Activated CD8-positive, alpha-beta T cell treated with anti-CD3 and anti-CD28 coated beads, Interleukin-2, amount 10 ng/mL, durations not matched to agents 7 days and 5 days (primary cell): Measurements from ENCODE around the gene ZNF275. TPM values are rescaled to one million over a fixed set of nuclear protein-coding genes. Genes with fewer than 3 reads are reported as not detected.
"Not testable (repeated sequence)": the region's sequence is repeated elsewhere in the genome, so short reads cannot be mapped to it uniquely, and the experiment has no call there.

Experiments used
- ATAC-seq: fragments of 150-1000 bp; cut with Tn5 transposase; one replicate; pipeline ENCODE4 v1.10.0; 2021; ENCODE audit warnings: moderate library complexity
- CTCF ChIA-PET: fragments of 350-600 bp; sonication (Branson Sonifier 250); formaldehyde crosslinking; loops from one replicate; lab custom pipeline; 2021; ENCODE audit warnings: antibody characterized with exemption; lab: Charles Lee
- POLR2A ChIA-PET: fragments of 350-600 bp; sonication (Branson Sonifier 250); formaldehyde crosslinking; loops from one replicate; lab custom pipeline; 2021; ENCODE audit warnings: antibody characterized with exemption; lab: Charles Lee
- DNase-seq: peaks from one replicate; pipeline ENCODE4 v3.0.0-alpha.2; 2020
- H3K27ac Mint-ChIP-seq: one replicate; pipeline ENCODE4 v1.8.0; 2021; ENCODE audit warnings: mild to moderate bottlenecking, mixed read lengths
- H3K27me3 Mint-ChIP-seq: one replicate; pipeline ENCODE4 v1.8.0; 2021; ENCODE audit warnings: low read depth, mixed read lengths
- H3K36me3 Mint-ChIP-seq: one replicate; pipeline ENCODE4 v1.8.0; 2021; ENCODE audit warnings: low read depth, mixed read lengths
- H3K4me1 Mint-ChIP-seq: one replicate; pipeline ENCODE4 v1.8.0; 2021; ENCODE audit warnings: low read depth, mixed read lengths
- H3K4me3 Mint-ChIP-seq: one replicate; pipeline ENCODE4 v1.8.0; 2021; ENCODE audit warnings: mild to moderate bottlenecking, mixed read lengths
- H3K9me3 Mint-ChIP-seq: one replicate; pipeline ENCODE4 v1.8.0; 2022; ENCODE audit warnings: mixed read lengths; ENCODE audit not compliant: insufficient read depth
- total RNA-seq, 2 experiments: library from RNA; stranded (reverse); gene quantifications; one replicate each; pipeline ENCODE4 v1.2.3, GENCODE V29; 2021

Gene ZNF275
- 10 to 100 TPM; 20.8 to 22.3 TPM for total RNA-seq

DNA sequence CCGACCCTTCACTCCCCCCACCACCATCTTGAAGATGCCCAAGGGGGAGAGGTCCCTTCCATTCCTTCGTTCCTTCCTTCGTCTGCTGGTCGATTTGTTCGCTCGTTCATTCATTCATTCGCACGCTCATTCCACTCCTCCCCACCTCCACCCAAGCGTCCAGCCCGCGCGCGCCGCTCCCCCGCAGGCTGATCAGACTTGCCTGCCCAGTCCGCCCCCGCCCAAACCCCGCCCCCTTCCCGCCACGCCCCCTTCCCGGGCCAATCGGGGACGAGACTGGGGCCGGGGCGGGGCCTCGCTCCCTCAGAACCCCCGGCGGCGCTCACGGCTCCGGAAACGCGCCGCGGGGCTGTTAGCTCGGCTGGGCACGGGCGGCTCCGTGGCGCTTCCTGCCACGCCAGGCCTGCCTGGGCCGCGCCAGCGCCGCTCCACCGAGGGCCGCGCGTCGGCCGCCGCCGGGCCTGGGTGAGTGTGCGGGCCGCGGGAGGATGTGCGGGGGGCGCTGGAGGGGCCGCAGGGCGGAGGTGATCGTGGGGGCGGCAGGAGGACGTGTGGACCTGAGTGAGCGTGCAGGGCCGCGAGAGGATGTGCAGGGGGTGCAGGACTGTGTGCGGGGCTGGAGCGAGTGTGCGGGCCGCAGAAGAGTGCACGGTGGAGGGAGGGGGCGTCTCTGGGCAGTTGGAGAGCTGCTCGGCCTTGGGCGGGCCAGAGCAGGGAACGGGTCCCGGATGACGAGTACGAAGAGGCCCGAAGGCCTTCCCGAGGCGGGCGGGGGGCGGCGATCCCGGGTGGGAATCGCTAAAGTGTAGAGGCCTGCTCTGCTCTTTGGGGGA is at the start of gene ZNF275:
ZNF275 (plus strand) TSS at position 333 of the 833 bp plus-strand sequence. CDS start 2,527 bp downstream, outside the sequence.
- peak; percentile 82 for DNase-seq
- ATAC-seq: peak; percentile 99
- H3K4me3 Mint-ChIP-seq: peak within 1 kb of the TSS; percentile 86
- peaks cover 44% of the 10 kb centered on the region for H3K4me1 Mint-ChIP-seq
- H3K9me3 Mint-ChIP-seq: no peaks in the 10 kb centered on the region
- ChIA-PET CTCF (interaction anchor here (1.1 to 1.5 kb wide), 2 partner anchors 9 to 302 kb away, joined by 3 to 5 read pairs; no protein-coding TSS in a partner anchor), POLR2A (interaction anchor here (0.5 to 2.2 kb wide), 2 partner anchors 10 to 1338 kb away, joined by 4 to 25 read pairs; no protein-coding TSS in a partner anchor)
- H3K27ac Mint-ChIP-seq: peak within 1 kb of the TSS; percentile 89
- peaks cover 31% of the 10 kb centered on the region for H3K36me3 Mint-ChIP-seq
- peaks cover 9% of the 10 kb centered on the region for H3K27me3 Mint-ChIP-seq

DNA sequence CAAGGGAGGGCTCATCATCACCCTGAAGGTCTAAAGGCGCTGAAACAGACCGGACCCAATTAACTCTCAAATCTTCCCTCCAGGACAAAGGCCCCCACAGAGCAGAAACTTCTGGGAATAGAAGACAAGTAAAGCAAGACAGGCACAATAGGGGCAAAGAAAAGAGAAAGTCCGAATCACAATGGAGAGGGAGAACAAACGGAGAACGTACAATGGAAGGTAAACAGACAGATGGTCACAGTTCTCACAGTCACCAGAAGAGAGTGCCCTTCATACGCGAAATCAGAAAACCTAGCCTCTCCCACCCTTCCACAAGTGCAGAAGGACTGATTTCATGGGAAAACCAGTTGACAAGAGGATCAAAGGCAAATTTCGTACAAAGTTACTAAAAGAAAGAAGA is 48.3 kb upstream of the ZNF275 start:
- H3K9me3 Mint-ChIP-seq, POLR2A ChIA-PET, CTCF ChIA-PET, ATAC-seq, DNase-seq, H3K27ac Mint-ChIP-seq, H3K36me3 Mint-ChIP-seq, H3K27me3 Mint-ChIP-seq, H3K4me3 Mint-ChIP-seq, H3K4me1 Mint-ChIP-seq: not testable (repeated sequence)

- ATAC-seq, CTCF ChIA-PET, DNase-seq, H3K27ac Mint-ChIP-seq, H3K9me3 Mint-ChIP-seq, H3K4me1 Mint-ChIP-seq, H3K36me3 Mint-ChIP-seq, H3K27me3 Mint-ChIP-seq, POLR2A ChIA-PET, H3K4me3 Mint-ChIP-seq: not testable (repeated sequence)
Observed at GRCh38 chrX:153288807-153289206, 45.1 kb upstream of the ZNF275 start.

- POLR2A ChIA-PET, CTCF ChIA-PET, H3K36me3 Mint-ChIP-seq, H3K4me3 Mint-ChIP-seq, DNase-seq, H3K9me3 Mint-ChIP-seq: not testable (repeated sequence)
- peaks cover 12% of the 10 kb centered on the region for H3K4me1 Mint-ChIP-seq
- peak; percentile 27 for ATAC-seq
- peak overlapping the region; percentile 86 for H3K27ac Mint-ChIP-seq
- H3K27me3 Mint-ChIP-seq: peaks cover 12% of the 10 kb centered on the region
Observed at GRCh38 chrX:153293485-153294071, 40.4 kb upstream of the ZNF275 start.

GRCh38 chrX:153297376-153297775 is 36.6 kb upstream of the ZNF275 start:
- Mint-ChIP-seq H3K4me1 (peaks cover 12% of the 10 kb centered on the region), H3K36me3 (no peaks in the 10 kb centered on the region), H3K27me3 (peaks cover 25% of the 10 kb centered on the region), H3K4me3 (no peak overlapping the region), H3K27ac (no peak overlapping the region), H3K9me3 (no peaks in the 10 kb centered on the region)
- ChIA-PET POLR2A (no interaction called here), CTCF (no interaction called here)
- no peak for ATAC-seq
- DNase-seq: no peak

DNA sequence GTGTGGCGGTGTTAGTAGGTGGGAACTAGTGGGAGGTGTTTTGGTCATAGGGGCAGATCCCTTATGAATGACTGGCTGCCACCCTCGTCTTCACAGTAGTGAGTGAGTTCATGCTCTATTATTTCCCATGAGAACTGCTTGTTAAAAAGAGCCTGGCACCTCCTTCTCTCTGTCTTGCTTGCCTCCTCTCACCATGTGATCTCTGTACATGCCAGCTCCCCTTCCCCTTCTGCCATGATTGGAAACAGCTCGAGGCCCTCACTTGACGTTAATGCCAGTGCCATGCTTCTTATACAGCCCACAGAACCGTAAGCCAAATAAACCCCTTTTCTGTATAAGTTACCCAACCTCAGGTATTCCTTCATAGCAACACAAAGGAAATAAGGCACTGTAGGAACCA is 34.1 kb upstream of the ZNF275 start:
- CTCF ChIA-PET: no interaction called here
- H3K27ac Mint-ChIP-seq: no peak overlapping the region
- no peak for DNase-seq
- ATAC-seq: no peak
- POLR2A ChIA-PET: no interaction called here
- H3K4me1 Mint-ChIP-seq: peaks cover 7% of the 10 kb centered on the region
- H3K27me3 Mint-ChIP-seq: peaks cover 35% of the 10 kb centered on the region
- no peak overlapping the region for H3K4me3 Mint-ChIP-seq
- no peaks in the 10 kb centered on the region for H3K9me3 Mint-ChIP-seq
- H3K36me3 Mint-ChIP-seq: no peaks in the 10 kb centered on the region

DNA sequence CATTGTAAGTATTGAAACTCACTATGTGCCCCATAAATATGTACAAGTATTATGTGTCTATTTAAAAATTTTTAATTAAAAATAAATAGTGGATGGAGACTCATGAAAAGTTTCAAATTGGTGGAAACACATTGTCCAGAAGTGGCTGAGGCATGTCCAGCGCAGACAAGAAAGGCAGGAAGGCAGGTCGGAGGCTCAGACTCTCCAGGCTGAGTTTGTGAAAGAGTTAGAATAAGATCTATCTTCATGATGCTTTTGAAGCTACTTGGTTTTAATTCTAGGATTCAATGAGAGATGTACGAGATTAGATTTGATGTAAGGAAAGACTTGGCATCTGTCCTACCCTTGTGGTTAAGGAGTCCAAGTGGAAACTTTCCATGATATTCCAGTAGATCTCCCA is 32.2 kb upstream of the ZNF275 start:
- Mint-ChIP-seq H3K27ac (no peak overlapping the region), H3K27me3 (peaks cover 38% of the 10 kb centered on the region)

DNA sequence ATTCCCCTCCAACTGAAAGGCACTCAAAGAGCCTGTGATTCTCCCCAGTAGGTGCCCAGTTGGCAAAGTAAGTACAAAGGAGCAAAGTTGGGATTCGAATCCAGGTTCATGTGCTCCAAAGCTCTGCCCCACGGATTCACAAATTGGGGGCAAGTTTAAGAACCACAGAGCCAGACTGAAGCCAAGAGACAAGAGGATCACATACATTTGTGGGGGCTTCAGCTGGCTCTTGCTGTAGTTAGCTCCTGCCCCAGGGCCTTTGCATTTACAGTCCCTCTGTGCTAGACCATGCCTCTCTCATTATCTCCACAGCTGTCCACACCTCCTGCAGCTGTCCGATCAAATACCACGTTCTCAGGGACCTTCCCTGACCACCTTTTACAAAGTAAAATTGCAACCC is 31.2 kb upstream of the ZNF275 start:
- POLR2A ChIA-PET: no interaction called here
- CTCF ChIA-PET: no interaction called here
- H3K36me3 Mint-ChIP-seq: no peaks in the 10 kb centered on the region
- no peak for ATAC-seq
- peaks cover 7% of the 10 kb centered on the region for H3K4me1 Mint-ChIP-seq
- no peak for DNase-seq
- H3K4me3 Mint-ChIP-seq: no peak overlapping the region
- H3K27ac Mint-ChIP-seq: no peak overlapping the region
- peaks cover 36% of the 10 kb centered on the region for H3K27me3 Mint-ChIP-seq
- H3K9me3 Mint-ChIP-seq: no peaks in the 10 kb centered on the region

More for the DNA sequence above, 32.2 kb upstream of the ZNF275 start:
- no peaks in the 10 kb centered on the region for H3K36me3 Mint-ChIP-seq
- DNase-seq (no peak), ATAC-seq (no peak)
- ChIA-PET CTCF (no interaction called here), POLR2A (no interaction called here)
- H3K9me3 Mint-ChIP-seq: no peaks in the 10 kb centered on the region
- peaks cover 7% of the 10 kb centered on the region for H3K4me1 Mint-ChIP-seq
- no peak overlapping the region for H3K4me3 Mint-ChIP-seq

DNA sequence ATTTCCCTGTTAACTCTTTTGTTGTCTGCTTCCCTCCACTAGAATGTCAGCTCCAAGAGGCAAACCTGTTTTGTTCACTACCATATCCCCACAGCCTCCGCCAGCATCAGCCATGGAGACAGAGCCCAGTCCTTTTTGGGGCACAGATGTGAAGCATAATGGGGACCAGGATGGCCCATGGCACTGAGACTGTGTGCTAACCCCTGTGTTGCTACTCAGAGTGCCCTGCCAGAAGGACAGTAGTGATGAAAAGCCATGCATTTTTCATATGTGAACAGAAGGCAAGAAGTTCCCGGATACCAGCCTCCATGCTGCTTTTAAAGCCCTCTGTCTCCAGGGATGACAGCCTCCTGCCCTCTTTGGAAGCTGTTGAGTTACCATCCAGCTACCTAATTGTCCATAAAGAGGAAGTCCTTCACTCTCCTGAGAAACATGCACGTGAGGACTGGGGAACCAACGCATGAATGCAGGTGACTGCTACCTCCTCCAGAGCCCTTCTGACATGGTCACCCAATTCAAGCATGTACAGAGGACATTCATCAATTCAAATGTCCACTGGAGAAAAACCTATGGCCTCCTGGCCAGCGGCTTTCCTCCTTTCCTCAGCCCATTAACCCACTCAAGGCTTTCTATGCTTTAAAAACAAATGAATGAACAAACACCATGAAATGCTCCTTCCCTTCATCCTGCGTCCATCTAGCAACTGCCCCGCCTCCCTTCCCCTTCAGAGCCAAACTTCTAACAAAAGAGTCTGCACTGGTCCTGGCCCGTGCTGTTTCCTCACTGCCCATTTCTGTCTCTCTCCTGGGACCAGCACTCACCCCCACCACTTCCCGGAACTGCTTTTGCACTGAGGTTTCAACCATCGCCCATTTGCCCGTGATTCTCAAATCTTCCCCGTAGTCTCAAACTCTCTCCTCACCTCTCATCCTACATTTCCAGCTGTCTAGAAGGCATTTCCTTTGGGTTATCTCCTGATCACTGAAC is 30.4 kb upstream of the ZNF275 start:
- Mint-ChIP-seq H3K27ac (no peak overlapping the region), H3K27me3 (peaks cover 30% of the 10 kb centered on the region), H3K4me1 (peaks cover 7% of the 10 kb centered on the region), H3K4me3 (no peak overlapping the region), H3K36me3 (no peaks in the 10 kb centered on the region), H3K9me3 (no peaks in the 10 kb centered on the region)
- POLR2A ChIA-PET: no interaction called here
- CTCF ChIA-PET: no interaction called here
- ATAC-seq (no peak), DNase-seq (no peak)

- H3K36me3 Mint-ChIP-seq: no peaks in the 10 kb centered on the region
- peaks cover 7% of the 10 kb centered on the region for H3K4me1 Mint-ChIP-seq
- no peak for ATAC-seq
- DNase-seq: no peak
- ChIA-PET CTCF (no interaction called here), POLR2A (no interaction called here)
- H3K27ac Mint-ChIP-seq: no peak overlapping the region
- H3K27me3 Mint-ChIP-seq: peaks cover 26% of the 10 kb centered on the region
- H3K9me3 Mint-ChIP-seq: no peaks in the 10 kb centered on the region
- no peak overlapping the region for H3K4me3 Mint-ChIP-seq
Observed at GRCh38 chrX:153304988-153305736, 28.8 kb upstream of the ZNF275 start.

DNA sequence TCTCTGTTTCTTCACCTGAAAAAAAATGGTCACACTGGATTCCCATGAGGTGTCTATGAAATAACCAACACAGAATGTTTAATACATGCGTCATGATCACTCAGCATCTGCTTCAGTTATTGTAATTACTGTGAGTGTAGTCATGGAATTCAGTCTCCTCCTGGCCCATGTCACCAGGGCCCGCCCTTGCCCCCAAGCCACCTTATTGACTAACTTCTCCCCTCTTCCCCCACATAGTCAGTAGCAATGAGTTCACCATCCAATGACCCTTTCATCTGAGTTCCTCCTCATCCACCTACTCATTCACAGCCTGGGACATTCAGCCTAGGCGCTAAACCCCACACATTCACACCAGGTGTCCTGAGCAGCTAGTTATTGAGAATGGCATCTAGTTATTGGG is 28.0 kb upstream of the ZNF275 start:
- Mint-ChIP-seq H3K27me3 (peaks cover 26% of the 10 kb centered on the region), H3K9me3 (no peaks in the 10 kb centered on the region), H3K27ac (no peak overlapping the region), H3K36me3 (no peaks in the 10 kb centered on the region), H3K4me1 (peaks cover 7% of the 10 kb centered on the region), H3K4me3 (no peak overlapping the region)
- ATAC-seq (no peak), DNase-seq (no peak)
- CTCF ChIA-PET: no interaction called here
- POLR2A ChIA-PET: no interaction called here
